ENCODE results near the gene RHBDF2.

RHBDF2 gene

DNA sequence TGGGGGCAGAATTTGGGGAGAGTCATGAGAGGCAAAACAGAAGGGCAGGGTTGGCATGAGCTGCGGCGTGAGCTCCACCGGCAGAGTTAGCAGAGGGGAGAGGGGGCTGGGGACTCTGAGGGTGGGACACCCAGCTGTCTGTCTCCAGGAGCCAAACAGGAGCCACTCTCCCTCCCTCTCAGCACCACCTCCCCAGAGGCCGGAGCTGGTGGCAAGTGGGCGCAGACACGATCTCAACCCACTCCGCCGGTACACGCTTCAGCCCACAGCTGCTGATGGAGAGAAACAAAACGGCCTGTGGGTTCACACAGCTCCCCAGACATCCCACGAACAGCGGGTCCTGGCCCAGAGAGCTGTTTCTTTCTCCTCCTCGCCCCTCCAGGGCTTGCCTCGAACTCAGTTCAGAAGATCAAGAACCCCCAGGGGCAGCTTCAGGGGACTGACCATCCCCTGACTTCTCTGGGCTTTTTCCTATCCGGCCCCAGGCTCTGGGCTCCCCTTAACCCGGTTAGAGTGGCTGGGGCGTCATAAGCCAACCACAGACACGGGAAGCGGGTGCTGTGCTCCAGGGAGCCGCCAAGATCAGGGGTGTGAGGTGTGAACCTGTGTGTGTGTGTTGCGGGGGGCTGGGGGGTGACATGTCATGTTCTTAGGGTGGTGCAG lies 7.6 kb downstream of the RHBDF2 start:
- TF ChIP-seq TAF1 (IDR thresholded peaks at IDR 0.05; ENCODE audit: borderline replicate concordance, low read depth, low read length) (no peak), POLR2AphosphoS5 (IDR thresholded peaks at IDR 0.05; ENCODE audit: low read depth, low read length) (no peak), POLR2A (IDR thresholded peaks at IDR 0.05; ENCODE audit: low read depth, low read length) (no peak)
- FAIRE-seq (no peak), DNase-seq (ENCODE audit: insufficient read length) (no peak)

DNA sequence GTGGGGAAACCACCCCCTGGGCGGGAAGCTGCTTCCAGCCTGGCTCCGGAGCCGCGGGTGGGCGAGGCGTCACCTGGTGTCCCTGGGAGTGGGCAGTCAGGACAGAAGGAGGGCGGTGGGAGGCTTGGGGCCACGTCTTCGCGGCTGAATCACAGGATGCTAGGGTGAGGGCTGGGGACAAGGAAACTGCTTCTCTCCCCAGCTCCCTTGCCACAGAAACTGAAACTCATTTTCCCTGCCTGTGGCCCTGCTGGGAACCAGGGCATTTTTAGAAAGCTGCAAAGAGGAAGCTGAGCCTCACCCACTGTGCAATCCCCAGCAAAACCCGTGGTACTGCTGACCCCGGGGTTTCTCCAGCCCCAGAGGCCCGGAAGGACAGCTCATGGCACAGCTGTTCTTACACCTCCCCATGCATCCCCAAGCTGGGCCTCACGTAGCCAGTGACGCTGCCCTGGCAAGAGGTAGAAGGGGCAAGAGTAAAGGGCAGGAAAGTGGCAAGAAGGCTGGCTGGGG lies 8.2 kb downstream of the RHBDF2 start:
- peak; percentile 96 for FAIRE-seq
- TF ChIP-seq POLR2A (IDR thresholded peaks at IDR 0.05; ENCODE audit: low read depth, low read length) = no peak
- TF ChIP-seq TAF1 (IDR thresholded peaks at IDR 0.05; ENCODE audit: borderline replicate concordance, low read depth, low read length) = no peak
- TF ChIP-seq POLR2AphosphoS5 (IDR thresholded peaks at IDR 0.05; ENCODE audit: low read depth, low read length) = no peak; the same call in 1 of the 2 replicates
- peak; percentile 63 for DNase-seq (ENCODE audit: insufficient read length)

DNA sequence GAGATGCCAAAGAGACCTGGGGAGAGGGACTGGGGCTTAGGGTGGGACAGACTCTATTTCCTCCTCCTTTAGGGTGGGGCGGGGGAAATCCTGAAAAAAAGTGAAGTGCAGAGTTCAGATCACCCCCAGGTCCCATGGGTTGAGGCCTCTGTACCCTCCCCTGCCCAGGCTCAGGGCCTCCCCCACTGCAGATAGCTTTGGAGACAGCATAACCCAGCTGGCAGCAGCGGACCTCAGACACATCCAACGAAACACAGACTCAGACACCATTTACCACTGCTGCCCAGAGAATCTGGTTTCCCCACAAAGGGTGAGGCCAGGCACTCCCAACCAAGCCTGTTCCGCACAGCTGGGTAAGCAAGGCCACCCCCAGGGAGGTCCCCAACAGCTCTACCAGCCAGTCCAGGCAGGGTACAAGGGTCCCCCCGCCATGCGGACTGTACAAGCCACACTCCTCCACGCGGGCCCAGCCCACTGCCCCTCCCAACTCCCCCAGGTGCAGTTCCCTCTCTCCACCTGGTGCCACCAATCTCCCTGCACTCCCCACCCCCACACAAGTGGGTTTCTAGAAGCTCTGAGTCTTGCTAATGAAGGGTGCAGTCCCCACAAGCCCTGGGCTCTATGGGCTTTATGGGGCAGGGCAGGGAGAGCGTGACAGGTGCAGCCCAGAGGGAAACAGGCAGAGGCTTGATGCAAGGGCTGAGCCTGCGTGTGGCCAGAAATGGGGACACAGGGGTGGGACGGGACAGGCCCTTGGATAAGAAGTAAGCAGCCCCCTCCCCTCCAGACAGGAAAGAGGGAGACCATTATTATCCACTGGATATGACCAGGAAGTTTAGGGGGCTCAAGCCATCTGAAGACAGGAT lies 8.9 kb downstream of the RHBDF2 start:
- FAIRE-seq (no peak), DNase-seq (ENCODE audit: insufficient read length) (peak; percentile 72)
- TF ChIP-seq TAF1 (IDR thresholded peaks at IDR 0.05; ENCODE audit: borderline replicate concordance, low read depth, low read length) (no peak), POLR2AphosphoS5 (IDR thresholded peaks at IDR 0.05; ENCODE audit: low read depth, low read length) (peak; percentile 42)

DNA sequence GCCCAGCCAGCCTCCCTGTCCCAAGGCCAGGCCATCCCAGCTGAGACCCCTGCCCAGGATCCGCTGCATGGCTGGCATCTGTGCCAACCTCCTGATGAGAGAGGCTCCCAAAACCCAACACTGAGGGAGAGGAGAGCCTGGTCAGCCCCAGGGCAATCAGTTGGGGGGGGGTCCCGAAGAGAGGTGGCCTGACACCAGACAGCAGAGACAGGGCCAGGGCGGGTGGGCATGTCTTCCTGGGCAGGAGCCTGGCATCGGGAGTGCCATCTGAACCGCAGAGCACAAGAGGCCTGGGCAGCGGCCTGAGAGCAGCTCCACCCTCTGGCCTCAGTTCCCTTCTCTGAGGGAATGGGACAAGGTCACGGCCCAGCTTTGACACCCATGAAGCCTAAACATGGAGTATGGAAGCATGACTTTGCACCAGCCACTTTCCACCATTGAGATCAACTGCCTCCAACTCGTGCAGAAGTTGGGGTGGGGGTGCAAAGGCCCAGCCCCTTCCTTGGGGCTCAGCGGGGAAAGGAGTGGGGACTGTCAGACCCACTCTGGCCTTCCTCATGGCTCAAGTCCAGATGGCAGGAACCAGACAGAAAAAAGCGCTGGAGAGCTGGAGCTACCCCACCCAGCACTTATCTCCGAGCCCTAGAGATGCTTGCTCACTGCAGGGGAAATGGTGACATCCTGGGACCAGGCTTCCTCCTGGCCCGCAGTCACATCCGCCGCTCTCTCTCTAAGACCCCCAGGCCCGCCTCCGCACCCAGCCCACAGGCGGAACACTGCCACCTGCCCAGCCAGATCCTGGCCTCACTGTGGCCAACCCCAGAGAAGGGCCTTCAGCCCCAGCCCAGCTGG lies 9.7 kb downstream of the RHBDF2 start:
- TF ChIP-seq TAF1 (IDR thresholded peaks at IDR 0.05; ENCODE audit: borderline replicate concordance, low read depth, low read length) (no peak), POLR2AphosphoS5 (IDR thresholded peaks at IDR 0.05; ENCODE audit: low read depth, low read length) (no peak), POLR2A (IDR thresholded peaks at IDR 0.05; ENCODE audit: low read depth, low read length) (no peak)
- peak; percentile 59 for DNase-seq (ENCODE audit: insufficient read length)
- FAIRE-seq = no peak

DNA sequence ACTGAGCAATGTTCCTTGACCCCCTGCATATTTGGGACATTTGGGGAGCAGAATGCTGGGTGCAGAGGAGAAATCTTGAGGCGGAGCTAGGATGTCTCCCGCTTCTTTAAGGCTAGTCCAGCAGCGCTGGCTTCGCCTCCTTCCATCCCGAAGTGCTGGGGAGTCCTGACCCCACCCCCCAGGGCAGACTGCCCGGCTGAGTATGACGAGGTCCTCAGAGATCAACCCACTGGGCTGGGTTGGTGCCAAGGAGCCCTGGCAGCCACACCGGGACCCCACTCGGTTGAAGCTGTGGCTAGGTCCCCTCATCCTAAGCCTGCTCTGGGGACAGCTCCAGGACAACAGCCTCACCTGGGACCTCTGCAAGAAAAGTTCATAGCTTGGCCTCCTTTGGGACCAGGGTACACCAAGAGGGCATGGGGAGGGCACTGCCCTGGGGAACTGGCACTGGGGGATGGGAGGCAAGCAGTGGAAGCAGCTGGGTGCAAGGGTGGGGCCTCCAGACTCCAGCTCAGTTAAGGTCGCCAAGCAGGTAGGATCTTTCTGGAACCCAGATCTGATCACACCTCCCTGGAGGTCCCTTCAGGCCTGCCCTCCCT lies 11.0 kb downstream of the RHBDF2 start:
- no peak for FAIRE-seq
- no peak for TF ChIP-seq POLR2A (IDR thresholded peaks at IDR 0.05; ENCODE audit: low read depth, low read length)
- TF ChIP-seq POLR2AphosphoS5 (IDR thresholded peaks at IDR 0.05; ENCODE audit: low read depth, low read length) = no peak
- no peak for TF ChIP-seq TAF1 (IDR thresholded peaks at IDR 0.05; ENCODE audit: borderline replicate concordance, low read depth, low read length)
- no peak for DNase-seq (ENCODE audit: insufficient read length)

DNA sequence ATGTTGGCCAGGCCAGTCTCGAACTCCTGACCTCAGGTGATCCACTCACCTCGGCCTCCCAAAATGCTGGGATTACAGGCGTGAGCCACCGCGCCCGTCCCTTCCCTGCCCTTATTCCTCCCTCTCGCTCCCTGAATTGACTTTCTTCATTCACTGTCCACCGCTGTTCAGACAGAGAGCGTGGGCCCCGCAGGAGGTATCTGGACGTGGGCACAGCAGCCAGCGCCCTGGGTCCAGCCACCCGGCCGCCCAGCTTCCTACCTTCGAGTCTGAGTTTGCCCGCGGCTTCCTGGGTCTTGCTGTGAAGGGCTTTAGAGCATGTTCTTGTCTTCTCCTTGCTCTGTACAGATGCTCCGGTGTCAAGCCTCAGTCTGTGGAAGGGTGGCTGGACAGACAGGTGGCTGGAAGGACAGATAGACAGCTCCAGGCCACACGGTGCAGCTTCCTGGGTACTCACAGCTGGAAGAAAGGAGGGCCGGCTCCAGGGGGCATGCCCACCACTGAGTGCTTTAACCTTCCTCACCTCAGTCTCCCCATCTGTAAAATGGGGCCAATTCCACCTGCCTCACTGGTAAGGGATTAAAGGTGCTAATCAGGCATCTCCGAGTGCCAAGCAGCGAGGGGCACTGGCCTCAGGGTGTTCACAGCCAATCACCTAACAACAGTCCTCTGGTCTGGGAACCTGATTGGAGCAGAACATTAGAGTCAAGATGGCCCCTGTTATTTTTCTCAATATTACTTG lies 13.6 kb downstream of the RHBDF2 start:
- TF ChIP-seq POLR2A (IDR thresholded peaks at IDR 0.05; ENCODE audit: low read depth, low read length) = no peak
- TF ChIP-seq TAF1 (IDR thresholded peaks at IDR 0.05; ENCODE audit: borderline replicate concordance, low read depth, low read length) = no peak
- TF ChIP-seq POLR2AphosphoS5 (IDR thresholded peaks at IDR 0.05; ENCODE audit: low read depth, low read length) = no peak
- FAIRE-seq (no peak), DNase-seq (ENCODE audit: insufficient read length) (no peak)

DNA sequence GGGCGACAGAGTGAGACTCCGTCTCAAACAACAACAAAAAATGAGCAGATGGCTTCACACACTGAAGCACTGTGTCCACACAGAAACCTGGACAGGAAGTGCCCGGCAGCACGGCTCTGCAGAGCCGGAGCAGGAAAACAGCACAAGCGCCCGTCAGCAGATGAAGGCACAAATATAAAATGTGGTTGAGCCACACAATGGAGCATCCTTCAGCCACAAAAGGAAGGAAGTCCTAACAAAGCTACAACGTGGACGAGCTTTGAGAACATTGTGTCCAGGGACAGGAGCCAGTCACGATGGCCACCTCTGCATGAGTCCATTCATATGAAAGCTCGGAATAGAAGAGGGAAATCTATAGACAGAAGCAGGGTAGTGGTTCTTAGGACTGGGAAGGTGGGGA lies 15.7 kb downstream of the RHBDF2 start:
- DNase-seq (ENCODE audit: insufficient read length) (no peak), FAIRE-seq (no peak)
- no peak for TF ChIP-seq POLR2AphosphoS5 (IDR thresholded peaks at IDR 0.05; ENCODE audit: low read depth, low read length)
- no peak for TF ChIP-seq POLR2A (IDR thresholded peaks at IDR 0.05; ENCODE audit: low read depth, low read length)
- no peak for TF ChIP-seq TAF1 (IDR thresholded peaks at IDR 0.05; ENCODE audit: borderline replicate concordance, low read depth, low read length)

DNA sequence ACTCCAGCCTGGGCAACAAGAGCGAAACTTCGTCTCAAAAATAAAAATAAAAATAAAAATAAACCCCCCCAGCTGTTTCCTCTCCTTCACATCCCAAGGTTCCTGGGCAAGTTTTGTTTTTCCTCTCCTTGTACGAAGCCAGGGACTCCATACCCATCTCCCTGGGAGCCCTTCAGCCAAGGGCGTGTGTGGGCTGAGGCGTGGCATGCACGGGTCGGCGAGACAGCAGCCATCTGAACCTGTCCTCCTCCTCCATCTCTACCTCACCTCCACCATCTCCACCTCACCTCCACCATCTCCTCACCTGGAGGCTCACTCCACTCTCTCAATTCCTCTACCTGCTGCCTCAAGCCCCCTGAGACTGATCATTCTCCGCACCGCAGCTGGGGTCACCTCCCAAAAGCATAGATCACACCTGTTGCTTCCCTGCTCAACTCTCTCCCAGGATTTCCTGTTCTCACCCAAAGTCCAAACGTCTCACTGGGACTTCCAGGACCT lies 16.9 kb downstream of the RHBDF2 start:
- FAIRE-seq (no peak), DNase-seq (ENCODE audit: insufficient read length) (no peak)
- TF ChIP-seq TAF1 (IDR thresholded peaks at IDR 0.05; ENCODE audit: borderline replicate concordance, low read depth, low read length) (no peak), POLR2AphosphoS5 (IDR thresholded peaks at IDR 0.05; ENCODE audit: low read depth, low read length) (no peak), POLR2A (IDR thresholded peaks at IDR 0.05; ENCODE audit: low read depth, low read length) (no peak)

DNA sequence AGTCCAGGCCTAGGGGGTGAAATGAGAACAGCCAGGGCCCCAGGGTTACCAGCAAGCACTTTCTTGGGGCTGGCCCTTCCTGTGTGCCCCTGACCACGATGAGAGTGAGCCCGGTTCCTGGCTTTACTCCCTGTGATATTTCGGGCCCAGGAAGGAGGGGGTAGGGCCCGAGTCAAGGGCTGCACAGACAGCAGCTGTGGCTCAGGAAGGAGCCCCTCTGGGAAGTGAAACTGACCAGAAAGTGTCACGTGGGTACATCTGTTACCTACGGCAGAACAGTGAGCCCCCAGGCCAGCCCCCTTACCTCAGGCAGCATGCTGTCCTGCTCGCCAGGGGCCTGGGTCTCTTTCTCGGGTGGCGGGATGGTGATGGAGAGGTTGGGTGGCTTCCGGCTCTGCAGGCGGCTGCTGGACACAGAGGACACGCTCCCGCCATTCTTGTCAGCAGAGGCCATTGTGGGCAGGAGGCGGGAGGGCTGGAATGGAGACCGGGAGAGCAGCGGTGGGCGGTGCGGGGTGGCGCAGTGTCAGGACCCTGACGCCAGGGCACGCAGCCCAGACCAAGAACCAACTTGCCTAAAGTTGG lies 20.1 kb downstream of the RHBDF2 start:
- DNase-seq (ENCODE audit: insufficient read length) (peak; percentile 83), FAIRE-seq (peak; percentile 95)
- 0 out of 2 replicates have a peak, but pooled peaks have one; percentile 50 for TF ChIP-seq TAF1 (IDR thresholded peaks at IDR 0.05; ENCODE audit: borderline replicate concordance, low read depth, low read length)
- TF ChIP-seq POLR2AphosphoS5 (IDR thresholded peaks at IDR 0.05; ENCODE audit: low read depth, low read length) = no peak; the same call in 1 of the 2 replicates
- TF ChIP-seq POLR2A (IDR thresholded peaks at IDR 0.05; ENCODE audit: low read depth, low read length) = 0 out of 2 replicates have a peak, but pooled peaks have one; percentile 31

Data from GM12892 (cell line).